Neural cell (in vitro differentiated cells): ENCODE measurements around the gene SCTR.

Source experiments
- EP300 ChIP-seq: fragments of 450-650 bp; conservative IDR thresholded peaks from 2 replicates; pipeline ENCODE4 v1.6.1; 2014; ENCODE audit warnings: antibody characterized with exemption, mild to moderate bottlenecking, moderate library complexity; ENCODE audit not compliant: poor library complexity, severe bottlenecking
- POLR2AphosphoS5 ChIP-seq: IDR thresholded peaks from 2 replicates; pipeline ENCODE4 v1.6.1; 2012
- SMC3 ChIP-seq: fragments of 450-650 bp; conservative IDR thresholded peaks from 2 replicates; pipeline ENCODE4 v1.6.1; 2014; ENCODE audit warnings: antibody characterized with exemption, mild to moderate bottlenecking, moderate library complexity; ENCODE audit not compliant: poor library complexity
- TF ChIP-seq, protein P1 (sequence below): fragments of 450-650 bp; IDR thresholded peaks from 2 replicates; pipeline ENCODE4 v1.5.1; 2014; ENCODE audit warnings: antibody characterized with exemption, mild to moderate bottlenecking, moderate library complexity; ENCODE audit not compliant: poor library complexity, severe bottlenecking

DNA sequence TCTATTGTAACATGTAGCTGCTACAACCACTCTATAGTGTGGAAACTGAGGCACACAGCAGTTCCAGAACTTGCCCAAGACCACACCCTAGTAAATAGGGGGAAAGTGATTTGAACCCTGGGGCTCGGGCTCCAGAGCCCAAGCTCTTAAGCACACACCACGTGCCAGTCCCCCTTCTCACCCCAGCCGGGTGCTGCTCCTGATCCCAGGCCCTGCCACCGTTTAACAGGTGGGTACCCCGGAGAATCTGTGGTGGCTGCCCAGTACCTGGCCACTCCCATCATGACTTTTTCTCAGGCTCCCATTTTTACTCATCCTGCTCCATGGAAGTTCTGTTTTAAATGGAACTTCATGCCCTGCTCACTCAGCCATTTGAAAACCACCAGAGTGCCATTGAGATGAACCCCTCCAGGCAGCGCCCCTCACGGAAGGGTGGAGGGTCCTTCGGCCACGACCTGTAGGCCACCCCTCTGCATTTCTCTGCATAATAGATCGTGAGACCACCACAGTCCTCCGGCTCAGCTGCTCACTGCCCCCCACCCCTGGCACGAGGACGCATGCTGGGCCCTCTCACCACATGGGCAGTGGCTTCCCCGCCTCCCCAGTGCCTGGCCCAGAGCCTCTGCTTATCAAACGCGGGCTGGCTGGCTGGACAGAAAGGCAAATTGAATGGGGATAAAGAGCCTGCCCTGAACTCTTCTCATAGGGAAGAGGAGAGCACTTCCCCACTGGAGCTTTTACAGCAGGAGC is 50.5 kb downstream of the SCTR start:
- TF ChIP-seq, protein P1, sequence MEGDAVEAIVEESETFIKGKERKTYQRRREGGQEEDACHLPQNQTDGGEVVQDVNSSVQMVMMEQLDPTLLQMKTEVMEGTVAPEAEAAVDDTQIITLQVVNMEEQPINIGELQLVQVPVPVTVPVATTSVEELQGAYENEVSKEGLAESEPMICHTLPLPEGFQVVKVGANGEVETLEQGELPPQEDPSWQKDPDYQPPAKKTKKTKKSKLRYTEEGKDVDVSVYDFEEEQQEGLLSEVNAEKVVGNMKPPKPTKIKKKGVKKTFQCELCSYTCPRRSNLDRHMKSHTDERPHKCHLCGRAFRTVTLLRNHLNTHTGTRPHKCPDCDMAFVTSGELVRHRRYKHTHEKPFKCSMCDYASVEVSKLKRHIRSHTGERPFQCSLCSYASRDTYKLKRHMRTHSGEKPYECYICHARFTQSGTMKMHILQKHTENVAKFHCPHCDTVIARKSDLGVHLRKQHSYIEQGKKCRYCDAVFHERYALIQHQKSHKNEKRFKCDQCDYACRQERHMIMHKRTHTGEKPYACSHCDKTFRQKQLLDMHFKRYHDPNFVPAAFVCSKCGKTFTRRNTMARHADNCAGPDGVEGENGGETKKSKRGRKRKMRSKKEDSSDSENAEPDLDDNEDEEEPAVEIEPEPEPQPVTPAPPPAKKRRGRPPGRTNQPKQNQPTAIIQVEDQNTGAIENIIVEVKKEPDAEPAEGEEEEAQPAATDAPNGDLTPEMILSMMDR = no peak
- TF ChIP-seq EP300 (no peak), POLR2AphosphoS5 (no peak), SMC3 (no peak)
